SK-N-SH (cell line): ENCODE results near the gene ARHGEF4.
"Not testable (repeated sequence)": the region's sequence is repeated elsewhere in the genome, so short reads cannot be mapped to it uniquely, and the experiment has no call there.

Source experiments
- EZH2phosphoT487 ChIP-seq: fragments of 200-600 bp; sonication (generic); IDR thresholded peaks from 2 replicates; pipeline ENCODE4 v1.6.1; 2017; ENCODE audit warnings: low read depth, mixed run types, mild to moderate bottlenecking, antibody characterized with exemption, moderate library complexity, borderline replicate concordance
- JUND ChIP-seq: IDR thresholded peaks from 2 replicates; pipeline ENCODE4 v1.4.0; 2012
- SIN3A ChIP-seq: IDR thresholded peaks from 2 replicates; pipeline ENCODE4 v1.6.1; 2012; ENCODE audit warnings: low read depth, mild to moderate bottlenecking, low read length, moderate library complexity, borderline replicate concordance
- TAF1 ChIP-seq: IDR thresholded peaks from 2 replicates; pipeline ENCODE4 v1.6.1; 2012; ENCODE audit warnings: low read depth, mild to moderate bottlenecking, low read length, moderate library complexity, borderline replicate concordance
- TF ChIP-seq, protein P1 (sequence below): fragments of 200-600 bp; sonication (generic); IDR thresholded peaks from 2 replicates; pipeline ENCODE4 v1.6.1; 2017; ENCODE audit warnings: antibody characterized with exemption, mild to moderate bottlenecking, moderate library complexity

GRCh38 chr2:131079931-131080330, 243.2 kb downstream of the ARHGEF4 start:
- TF ChIP-seq JUND, SIN3A, TAF1, EZH2phosphoT487: not testable (repeated sequence)
- TF ChIP-seq, protein P1, sequence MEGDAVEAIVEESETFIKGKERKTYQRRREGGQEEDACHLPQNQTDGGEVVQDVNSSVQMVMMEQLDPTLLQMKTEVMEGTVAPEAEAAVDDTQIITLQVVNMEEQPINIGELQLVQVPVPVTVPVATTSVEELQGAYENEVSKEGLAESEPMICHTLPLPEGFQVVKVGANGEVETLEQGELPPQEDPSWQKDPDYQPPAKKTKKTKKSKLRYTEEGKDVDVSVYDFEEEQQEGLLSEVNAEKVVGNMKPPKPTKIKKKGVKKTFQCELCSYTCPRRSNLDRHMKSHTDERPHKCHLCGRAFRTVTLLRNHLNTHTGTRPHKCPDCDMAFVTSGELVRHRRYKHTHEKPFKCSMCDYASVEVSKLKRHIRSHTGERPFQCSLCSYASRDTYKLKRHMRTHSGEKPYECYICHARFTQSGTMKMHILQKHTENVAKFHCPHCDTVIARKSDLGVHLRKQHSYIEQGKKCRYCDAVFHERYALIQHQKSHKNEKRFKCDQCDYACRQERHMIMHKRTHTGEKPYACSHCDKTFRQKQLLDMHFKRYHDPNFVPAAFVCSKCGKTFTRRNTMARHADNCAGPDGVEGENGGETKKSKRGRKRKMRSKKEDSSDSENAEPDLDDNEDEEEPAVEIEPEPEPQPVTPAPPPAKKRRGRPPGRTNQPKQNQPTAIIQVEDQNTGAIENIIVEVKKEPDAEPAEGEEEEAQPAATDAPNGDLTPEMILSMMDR: not testable (repeated sequence)
